Mesendoderm (in vitro differentiated cells): ENCODE data around the gene ABLIM1.

Source experiments
- DNase-seq: peaks from one replicate; pipeline ENCODE4 v3.0.0; 2013
- H2AK5ac ChIP-seq: 2 replicates; pipeline ENCODE4 v1.6.1; 2013; ENCODE audit warnings: low read length, inconsistent platforms
- H2BK120ac ChIP-seq: 2 replicates; pipeline ENCODE4 v1.6.1; 2013; ENCODE audit warnings: low read depth, mild to moderate bottlenecking, low read length, moderate library complexity, mixed read lengths
- H2BK15ac ChIP-seq: replicated peaks from 2 replicates; pipeline ENCODE4 v1.6.1; 2013; ENCODE audit warnings: low read depth, mild to moderate bottlenecking, moderate library complexity
- H2BK5ac ChIP-seq: 2 replicates; pipeline ENCODE4 v1.6.1; 2013; ENCODE audit warnings: low read length, inconsistent platforms
- H3K18ac ChIP-seq: 2 replicates; pipeline ENCODE4 v1.6.1; 2013; ENCODE audit warnings: mild to moderate bottlenecking, low read length, mixed read lengths
- H3K23ac ChIP-seq: one replicate; pipeline ENCODE4 v1.6.1; 2013; ENCODE audit warnings: low read length
- H3K27ac ChIP-seq: 2 replicates; pipeline ENCODE4 v1.5.1; 2013; ENCODE audit warnings: low read depth, mild to moderate bottlenecking, inconsistent platforms, low read length, moderate library complexity
- H3K27me3 ChIP-seq: 2 replicates; pipeline ENCODE4 v1.6.1; 2013; ENCODE audit warnings: low read length, control low read depth, mild to moderate bottlenecking, inconsistent platforms; ENCODE audit not compliant: insufficient read depth, poor library complexity
- H3K36me3 ChIP-seq: 2 replicates; pipeline ENCODE4 v1.6.1; 2013; ENCODE audit warnings: low read length, inconsistent platforms; ENCODE audit not compliant: control insufficient read depth, insufficient read depth
- H3K4ac ChIP-seq: one replicate; pipeline ENCODE4 v1.6.1; 2013; ENCODE audit warnings: low read depth, mild to moderate bottlenecking, low read length, moderate library complexity
- H3K4me1 ChIP-seq: 2 replicates; pipeline ENCODE4 v1.6.1; 2013; ENCODE audit warnings: low read depth, low read length, inconsistent platforms; ENCODE audit not compliant: control insufficient read depth
- H3K4me2 ChIP-seq: 2 replicates; pipeline ENCODE4 v1.6.1; 2013; ENCODE audit warnings: low read length
- H3K4me3 ChIP-seq: 2 replicates; pipeline ENCODE4 v1.5.1; 2013; ENCODE audit warnings: mild to moderate bottlenecking, low read length
- H3K56ac ChIP-seq: one replicate; pipeline ENCODE4 v1.6.1; 2013; ENCODE audit warnings: low read length
- H3K79me1 ChIP-seq: 2 replicates; pipeline ENCODE4 v1.6.1; 2013; ENCODE audit warnings: low read length, inconsistent platforms
- H3K79me2 ChIP-seq: 2 replicates; pipeline ENCODE4 v1.6.1; 2013; ENCODE audit warnings: mild to moderate bottlenecking, low read length; ENCODE audit not compliant: control insufficient read depth, insufficient read depth
- H3K9ac ChIP-seq: 2 replicates; pipeline ENCODE4 v1.6.1; 2013; ENCODE audit warnings: low read length, inconsistent platforms
- H4K5ac ChIP-seq: one replicate; pipeline ENCODE4 v1.6.1; 2013; ENCODE audit warnings: low read length
- H4K8ac ChIP-seq: one replicate; pipeline ENCODE4 v1.6.1; 2013; ENCODE audit warnings: low read depth, mild to moderate bottlenecking, control low read depth, low read length, moderate library complexity
- WGBS: extraction: QIAGEN DNeasy Blood & Tissue Kit; methylation state at CpG from one replicate; pipeline ENCODE4 v1.1.7; 2013; ENCODE audit warnings: low lambda C conversion rate, missing lambda C conversion rate; ENCODE audit not compliant: insufficient coverage; ENCODE audit errors: extremely low coverage; 5-methylcytosine and 5-hydroxymethylcytosine counted together

The ABLIM1 gene

GRCh38 chr10:114405011-114405350 is 253.1 kb downstream of the ABLIM1 start:
- H3K4me3 ChIP-seq, result no peak overlapping the region
- H3K36me3 ChIP-seq, result no peaks in the 10 kb centered on the region
- peak overlapping the region; percentile 6 for H3K9ac ChIP-seq
- H3K23ac ChIP-seq, result no peak overlapping the region
- no peak overlapping the region for H4K8ac ChIP-seq
- H3K4ac ChIP-seq, result no peak overlapping the region
- no peak for DNase-seq
- no peak overlapping the region for H4K5ac ChIP-seq
- WGBS, result no CpG with 5 or more reads among the region's 16 CpGs
- H3K27me3 ChIP-seq, result peaks cover 4% of the 10 kb centered on the region
- no peak overlapping the region for H3K18ac ChIP-seq
- no peak overlapping the region for H2AK5ac ChIP-seq
- no peak overlapping the region for H3K27ac ChIP-seq
- no peaks in the 10 kb centered on the region for H3K79me1 ChIP-seq
- H2BK5ac ChIP-seq, result no peak overlapping the region
- no peaks in the 10 kb centered on the region for H3K79me2 ChIP-seq
- peak overlapping the region; percentile 18 for H3K56ac ChIP-seq
- peak overlapping the region; percentile 95 for H3K4me2 ChIP-seq
- H2BK120ac ChIP-seq, result no peak overlapping the region
- no peak overlapping the region for H2BK15ac ChIP-seq
- peaks cover 2% of the 10 kb centered on the region for H3K4me1 ChIP-seq

- Histone ChIP-seq H4K8ac (no peak within 1 kb of the TSS), H3K4ac (no peak within 1 kb of the TSS), H3K4me2 (peak within 1 kb of the TSS; percentile 95), H3K27me3 (peaks cover 4% of the 10 kb centered on the region), H2BK15ac (no peak within 1 kb of the TSS), H3K9ac (peak within 1 kb of the TSS; percentile 61), H3K36me3 (no peaks in the 10 kb centered on the region), H3K23ac (no peak within 1 kb of the TSS), H3K4me1 (peaks cover 2% of the 10 kb centered on the region), H3K18ac (peak within 1 kb of the TSS; percentile 32), H3K56ac (peak within 1 kb of the TSS; percentile 79), H2BK120ac (no peak within 1 kb of the TSS), H3K27ac (no peak within 1 kb of the TSS), H3K79me2 (no peaks in the 10 kb centered on the region), H3K4me3 (peak within 1 kb of the TSS; percentile 35), H2AK5ac (no peak within 1 kb of the TSS), H3K79me1 (no peaks in the 10 kb centered on the region), H4K5ac (no peak within 1 kb of the TSS), H2BK5ac (no peak within 1 kb of the TSS)
- no CpG with 5 or more reads among the region's 88 CpGs for WGBS
- no peak for DNase-seq
Observed at GRCh38 chr10:114404171-114405010, 253.7 kb downstream of the ABLIM1 start, which contains the start of gene AFAP1L2. AFAP1L2 (minus strand) TSS chr10:114404502; CDS start chr10:114404455, 47 bp downstream.

GRCh38 chr10:114403541-114404161 is 254.4 kb downstream of the ABLIM1 start:
- no peak overlapping the region for H3K27ac ChIP-seq
- no CpG with 5 or more reads among the region's 44 CpGs for WGBS

GRCh38 chr10:114402871-114403540 is 255.1 kb downstream of the ABLIM1 start:
- Histone ChIP-seq H3K4me3 (peak overlapping the region; percentile 35), H3K36me3 (no peaks in the 10 kb centered on the region), H2BK15ac (no peak overlapping the region), H3K9ac (peak overlapping the region; percentile 61), H4K5ac (no peak overlapping the region), H4K8ac (no peak overlapping the region), H3K18ac (peak overlapping the region; percentile 32), H3K4me1 (no peaks in the 10 kb centered on the region), H3K56ac (peak overlapping the region; percentile 60), H3K27me3 (peaks cover 4% of the 10 kb centered on the region), H2BK120ac (no peak overlapping the region), H2AK5ac (no peak overlapping the region), H2BK5ac (no peak overlapping the region), H3K79me1 (no peaks in the 10 kb centered on the region), H3K79me2 (no peaks in the 10 kb centered on the region), H3K4me2 (peak overlapping the region; percentile 95), H3K4ac (no peak overlapping the region), H3K27ac (no peak overlapping the region), H3K23ac (no peak overlapping the region)
- peak; percentile 64 for DNase-seq
- WGBS, result no CpG with 5 or more reads among the region's 17 CpGs

More at GRCh38 chr10:114403541-114404161, 254.4 kb downstream of the ABLIM1 start:
- H3K27me3 ChIP-seq, result peaks cover 4% of the 10 kb centered on the region
- H4K8ac ChIP-seq, result no peak overlapping the region
- peak overlapping the region; percentile 35 for H3K4me3 ChIP-seq
- DNase-seq, result peak; percentile 62
- no peaks in the 10 kb centered on the region for H3K79me1 ChIP-seq
- no peak overlapping the region for H3K4ac ChIP-seq
- H3K4me2 ChIP-seq, result peak overlapping the region; percentile 95
- H3K23ac ChIP-seq, result no peak overlapping the region
- H2BK15ac ChIP-seq, result no peak overlapping the region
- no peak overlapping the region for H2BK5ac ChIP-seq
- H3K4me1 ChIP-seq, result no peaks in the 10 kb centered on the region
- H3K56ac ChIP-seq, result peak overlapping the region; percentile 60
- H3K79me2 ChIP-seq, result no peaks in the 10 kb centered on the region
- no peak overlapping the region for H2BK120ac ChIP-seq
- H4K5ac ChIP-seq, result no peak overlapping the region
- H3K36me3 ChIP-seq, result no peaks in the 10 kb centered on the region
- peak overlapping the region; percentile 61 for H3K9ac ChIP-seq
- H2AK5ac ChIP-seq, result no peak overlapping the region
- H3K18ac ChIP-seq, result peak overlapping the region; percentile 32

- H2BK15ac ChIP-seq, result no peak overlapping the region
- no peak overlapping the region for H3K4me2 ChIP-seq
- H4K8ac ChIP-seq, result no peak overlapping the region
- no peaks in the 10 kb centered on the region for H3K36me3 ChIP-seq
- no peak for DNase-seq
- no peak overlapping the region for H2BK120ac ChIP-seq
- no peak overlapping the region for H3K4me3 ChIP-seq
- H3K9ac ChIP-seq, result no peak overlapping the region
- no peak overlapping the region for H2AK5ac ChIP-seq
- WGBS, result no CpG with 5 or more reads among the region's 2 CpGs
- no peak overlapping the region for H3K23ac ChIP-seq
- no peaks in the 10 kb centered on the region for H3K4me1 ChIP-seq
- H3K27me3 ChIP-seq, result peaks cover 4% of the 10 kb centered on the region
- H2BK5ac ChIP-seq, result no peak overlapping the region
- H3K18ac ChIP-seq, result no peak overlapping the region
- no peak overlapping the region for H3K27ac ChIP-seq
- H3K79me2 ChIP-seq, result no peaks in the 10 kb centered on the region
- no peaks in the 10 kb centered on the region for H3K79me1 ChIP-seq
- H3K4ac ChIP-seq, result no peak overlapping the region
- H4K5ac ChIP-seq, result no peak overlapping the region
- no peak overlapping the region for H3K56ac ChIP-seq
Observed at GRCh38 chr10:114402233-114402632, 255.8 kb downstream of the ABLIM1 start.
